ENCODE results near the gene ZNF787.

DNA sequence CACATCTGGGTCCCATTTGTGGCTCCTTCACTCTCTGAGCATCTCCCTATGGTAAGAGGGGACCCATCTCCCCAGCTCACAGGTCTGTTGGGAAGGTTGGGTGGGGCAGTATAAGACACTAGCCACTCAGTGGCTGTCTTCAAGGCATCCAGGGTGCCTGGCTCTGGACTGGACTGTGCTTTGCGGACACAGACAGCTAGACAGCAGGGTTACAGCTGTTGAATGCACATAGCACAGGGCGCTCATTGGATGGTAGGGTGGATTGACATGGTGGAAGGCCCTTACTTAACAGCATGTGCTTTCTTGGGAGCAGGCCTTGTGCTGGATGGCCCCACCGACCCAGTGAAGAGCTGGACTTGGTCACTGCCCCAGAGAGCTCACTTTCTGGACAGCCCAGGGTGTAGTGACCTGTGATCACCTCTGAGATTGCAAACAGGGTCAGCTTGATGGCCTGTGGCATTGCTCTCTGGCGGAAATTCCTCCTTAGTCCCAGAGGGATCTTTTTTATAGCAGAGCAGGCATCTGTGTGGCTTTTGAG, 21.9 kb upstream of the ZNF787 start:
- TF ChIP-seq EZH2 (conservative IDR thresholded peaks at IDR 0.05; ENCODE audit: low read depth, low read length) = no peak
- TF ChIP-seq CTCF (CRISPR knock-in tag; IDR thresholded peaks at IDR 0.05) = 0 out of 2 replicates have a peak, but pooled peaks have one; percentile 6
- TF ChIP-seq FOSL2 (CRISPR knock-in tag; IDR thresholded peaks at IDR 0.05) = no peak
- TF ChIP-seq, protein P1, sequence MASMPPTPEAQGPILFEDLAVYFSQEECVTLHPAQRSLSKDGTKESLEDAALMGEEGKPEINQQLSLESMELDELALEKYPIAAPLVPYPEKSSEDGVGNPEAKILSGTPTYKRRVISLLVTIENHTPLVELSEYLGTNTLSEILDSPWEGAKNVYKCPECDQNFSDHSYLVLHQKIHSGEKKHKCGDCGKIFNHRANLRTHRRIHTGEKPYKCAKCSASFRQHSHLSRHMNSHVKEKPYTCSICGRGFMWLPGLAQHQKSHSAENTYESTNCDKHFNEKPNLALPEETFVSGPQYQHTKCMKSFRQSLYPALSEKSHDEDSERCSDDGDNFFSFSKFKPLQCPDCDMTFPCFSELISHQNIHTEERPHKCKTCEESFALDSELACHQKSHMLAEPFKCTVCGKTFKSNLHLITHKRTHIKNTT (CRISPR knock-in tag; IDR thresholded peaks at IDR 0.05) = no peak
- TF ChIP-seq, protein P2, sequence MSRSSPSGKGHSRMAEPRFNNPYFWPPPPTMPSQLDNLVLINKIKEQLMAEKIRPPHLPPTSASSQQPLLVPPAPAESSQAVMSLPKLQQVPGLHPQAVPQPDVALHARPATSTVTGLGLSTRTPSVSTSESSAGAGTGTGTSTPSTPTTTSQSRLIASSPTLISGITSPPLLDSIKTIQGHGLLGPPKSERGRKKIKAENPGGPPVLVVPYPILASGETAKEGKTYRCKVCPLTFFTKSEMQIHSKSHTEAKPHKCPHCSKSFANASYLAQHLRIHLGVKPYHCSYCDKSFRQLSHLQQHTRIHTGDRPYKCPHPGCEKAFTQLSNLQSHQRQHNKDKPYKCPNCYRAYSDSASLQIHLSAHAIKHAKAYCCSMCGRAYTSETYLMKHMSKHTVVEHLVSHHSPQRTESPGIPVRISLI (CRISPR knock-in tag; IDR thresholded peaks at IDR 0.05; ENCODE audit: borderline replicate concordance) = no peak
- TF ChIP-seq FLYWCH1 (CRISPR knock-in tag; IDR thresholded peaks at IDR 0.05) = no peak
- peak; percentile 51 to 60 for TF ChIP-seq POLR2A (IDR thresholded peaks at IDR 0.05; ENCODE audit: insufficient read depth in 1 of 2, low read depth in 2 of 2, low read length in 2 of 2)
- TF ChIP-seq ZNF720 (CRISPR knock-in tag; IDR thresholded peaks at IDR 0.05) = no peak
- no peak for TF ChIP-seq MBNL3 (CRISPR knock-in tag; conservative IDR thresholded peaks at IDR 0.05)

Measured in HepG2 (cell line).